Neural cell (in vitro differentiated cells): Measurements from ENCODE around the gene CNTNAP2. TPM values are rescaled to one million over a fixed set of nuclear protein-coding genes. Genes with fewer than 3 reads are reported as not detected.

ENCODE experiments used
- H2AFZ ChIP-seq: fragments of 200-600, 300-800 bp; sonication (generic), shearing (Covaris generic); 2 replicates; pipeline ENCODE4 v1.6.0; 2014; ENCODE audit warnings: low read depth, mild to moderate bottlenecking, antibody characterized with exemption, low read length, moderate library complexity
- H3F3A ChIP-seq: fragments of 200-600 bp; shearing (Covaris generic); 2 replicates; pipeline ENCODE4 v1.6.1; 2016; ENCODE audit warnings: mild to moderate bottlenecking, moderate library complexity, mixed read lengths, antibody characterized with exemption, low read length; ENCODE audit not compliant: insufficient read depth, poor library complexity, severe bottlenecking
- H3K27ac ChIP-seq: fragments of 200-600, 300-800 bp; sonication (generic), shearing (Covaris generic); 2 replicates; pipeline ENCODE4 v1.5.1; 2014; ENCODE audit warnings: mild to moderate bottlenecking, low read length, moderate library complexity
- H3K27me3 ChIP-seq: fragments of 300-800, 200-600 bp; sonication (generic), shearing (Covaris generic); 2 replicates; pipeline ENCODE4 v1.6.0; 2014; ENCODE audit warnings: mild to moderate bottlenecking, low read depth, low read length, moderate library complexity; ENCODE audit not compliant: insufficient read depth
- H3K36me3 ChIP-seq: fragments of 300-800, 200-600 bp; sonication (generic), shearing (Covaris generic); 2 replicates; pipeline ENCODE4 v1.5.1; 2014; ENCODE audit warnings: mild to moderate bottlenecking, antibody characterized with exemption, low read length, moderate library complexity; ENCODE audit not compliant: insufficient read depth
- H3K4me2 ChIP-seq: fragments of 300-800, 200-600 bp; sonication (generic), shearing (Covaris generic); 2 replicates; pipeline ENCODE4 v1.6.0; 2014; ENCODE audit warnings: mild to moderate bottlenecking, low read length
- H3K4me3 ChIP-seq: fragments of 300-800, 200-600 bp; sonication (generic), shearing (Covaris generic); 2 replicates; pipeline ENCODE4 v1.5.1; 2014; ENCODE audit warnings: mild to moderate bottlenecking, low read length, moderate library complexity
- H3K79me2 ChIP-seq: fragments of 200-600 bp; shearing (Covaris generic); replicated peaks from 2 replicates; pipeline ENCODE4 v1.6.0; 2014; ENCODE audit warnings: mild to moderate bottlenecking, low read length, moderate library complexity; ENCODE audit not compliant: insufficient read depth
- H3K9ac ChIP-seq: fragments of 300-800, 200-600 bp; sonication (generic), shearing (Covaris generic); 2 replicates; pipeline ENCODE4 v1.6.1; 2016; ENCODE audit warnings: mild to moderate bottlenecking, low read length, mixed read lengths
- H3K9me2 ChIP-seq: fragments of 200-600 bp; shearing (Covaris generic); 2 replicates; pipeline ENCODE4 v1.6.1; 2016; ENCODE audit warnings: mild to moderate bottlenecking, low read length, mixed read lengths; ENCODE audit not compliant: insufficient read depth
- H3K9me3 ChIP-seq: fragments of 200-600, 300-800 bp; sonication (generic), shearing (Covaris generic); 2 replicates; pipeline ENCODE4 v1.6.1; 2016; ENCODE audit warnings: mild to moderate bottlenecking, mixed run types, low read length, moderate library complexity, mixed read lengths
- H4K20me1 ChIP-seq: fragments of 200-600 bp; shearing (Covaris generic); 2 replicates; pipeline ENCODE4 v1.6.1; 2016; ENCODE audit warnings: mild to moderate bottlenecking, mixed run types; ENCODE audit not compliant: insufficient read depth
- EP300 ChIP-seq: fragments of 450-650 bp; conservative IDR thresholded peaks from 2 replicates; pipeline ENCODE4 v1.6.1; 2014; ENCODE audit warnings: antibody characterized with exemption, mild to moderate bottlenecking, moderate library complexity; ENCODE audit not compliant: poor library complexity, severe bottlenecking
- EZH2 ChIP-seq: fragments of 200-600, 300-800 bp; shearing (Covaris generic), sonication (generic); IDR thresholded peaks from 2 replicates; pipeline ENCODE4 v1.6.1; 2014; ENCODE audit warnings: antibody characterized with exemption, low read length, borderline replicate concordance, mild to moderate bottlenecking; ENCODE audit not compliant: insufficient read depth, poor library complexity, severe bottlenecking
- MXI1 ChIP-seq: fragments of 450-650 bp; conservative IDR thresholded peaks from 2 replicates; pipeline ENCODE4 v1.6.1; 2014; ENCODE audit warnings: antibody characterized with exemption, mild to moderate bottlenecking; ENCODE audit not compliant: poor library complexity, severe bottlenecking
- POLR2AphosphoS5 ChIP-seq: IDR thresholded peaks from 2 replicates; pipeline ENCODE4 v1.6.1; 2012
- RAD21 ChIP-seq: fragments of 450-650 bp; conservative IDR thresholded peaks from 2 replicates; pipeline ENCODE4 v1.6.1; 2014; ENCODE audit warnings: antibody characterized with exemption, mild to moderate bottlenecking, moderate library complexity
- REST ChIP-seq: IDR thresholded peaks from 2 replicates; pipeline ENCODE4 v1.6.1; 2012; ENCODE audit warnings: borderline replicate concordance
- SMC3 ChIP-seq: fragments of 450-650 bp; conservative IDR thresholded peaks from 2 replicates; pipeline ENCODE4 v1.6.1; 2014; ENCODE audit warnings: antibody characterized with exemption, mild to moderate bottlenecking, moderate library complexity; ENCODE audit not compliant: poor library complexity
- TAF1 ChIP-seq: IDR thresholded peaks from 2 replicates; pipeline ENCODE4 v1.6.1; 2012; ENCODE audit warnings: low read depth
- polyA plus RNA-seq: library from polyadenylated mRNA; depleted of rRNA; stranded (reverse); fragments of >200 nt; gene quantifications from 2 replicates; pipeline ENCODE4 v1.2.3, GENCODE V29; 2014
- TF ChIP-seq, protein P1 (sequence below): fragments of 450-650 bp; IDR thresholded peaks from 2 replicates; pipeline ENCODE4 v1.5.1; 2014; ENCODE audit warnings: antibody characterized with exemption, mild to moderate bottlenecking, moderate library complexity; ENCODE audit not compliant: poor library complexity, severe bottlenecking

CNTNAP2 gene
- polyA plus RNA-seq, 1 donor from 2014 or later = 276 TPM

GRCh38 chr7:147279514-147279913 is 1162.9 kb downstream of the CNTNAP2 start:
- Histone ChIP-seq H3K27ac (no peak overlapping the region), H3K4me2 (no peak overlapping the region), H4K20me1 (no peaks in the 10 kb centered on the region), H3K27me3 (no peaks in the 10 kb centered on the region), H3K4me3 (no peak overlapping the region), H3K79me2 (no peaks in the 10 kb centered on the region), H3F3A (no peaks in the 10 kb centered on the region), H3K9ac (no peak overlapping the region), H3K36me3 (no peaks in the 10 kb centered on the region), H3K9me3 (no peaks in the 10 kb centered on the region), H3K9me2 (no peaks in the 10 kb centered on the region), H2AFZ (no peak overlapping the region)
- TF ChIP-seq POLR2AphosphoS5 (no peak), TAF1 (no peak), SMC3 (no peak), MXI1 (no peak), RAD21 (no peak), EP300 (no peak), REST (no peak), EZH2 (no peak)
- TF ChIP-seq, protein P1, sequence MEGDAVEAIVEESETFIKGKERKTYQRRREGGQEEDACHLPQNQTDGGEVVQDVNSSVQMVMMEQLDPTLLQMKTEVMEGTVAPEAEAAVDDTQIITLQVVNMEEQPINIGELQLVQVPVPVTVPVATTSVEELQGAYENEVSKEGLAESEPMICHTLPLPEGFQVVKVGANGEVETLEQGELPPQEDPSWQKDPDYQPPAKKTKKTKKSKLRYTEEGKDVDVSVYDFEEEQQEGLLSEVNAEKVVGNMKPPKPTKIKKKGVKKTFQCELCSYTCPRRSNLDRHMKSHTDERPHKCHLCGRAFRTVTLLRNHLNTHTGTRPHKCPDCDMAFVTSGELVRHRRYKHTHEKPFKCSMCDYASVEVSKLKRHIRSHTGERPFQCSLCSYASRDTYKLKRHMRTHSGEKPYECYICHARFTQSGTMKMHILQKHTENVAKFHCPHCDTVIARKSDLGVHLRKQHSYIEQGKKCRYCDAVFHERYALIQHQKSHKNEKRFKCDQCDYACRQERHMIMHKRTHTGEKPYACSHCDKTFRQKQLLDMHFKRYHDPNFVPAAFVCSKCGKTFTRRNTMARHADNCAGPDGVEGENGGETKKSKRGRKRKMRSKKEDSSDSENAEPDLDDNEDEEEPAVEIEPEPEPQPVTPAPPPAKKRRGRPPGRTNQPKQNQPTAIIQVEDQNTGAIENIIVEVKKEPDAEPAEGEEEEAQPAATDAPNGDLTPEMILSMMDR = no peak

GRCh38 chr7:147279964-147280374 is 1163.4 kb downstream of the CNTNAP2 start:
- Histone ChIP-seq H3K27ac (no peak overlapping the region), H4K20me1 (no peaks in the 10 kb centered on the region), H3K36me3 (no peaks in the 10 kb centered on the region), H3K4me2 (no peak overlapping the region), H3K9me2 (no peaks in the 10 kb centered on the region), H3K9me3 (no peaks in the 10 kb centered on the region), H2AFZ (no peak overlapping the region), H3F3A (no peaks in the 10 kb centered on the region), H3K27me3 (no peaks in the 10 kb centered on the region), H3K9ac (no peak overlapping the region), H3K4me3 (no peak overlapping the region), H3K79me2 (no peaks in the 10 kb centered on the region)
- TF ChIP-seq, protein P1 = no peak
- TF ChIP-seq EP300 (no peak), TAF1 (no peak), RAD21 (no peak), MXI1 (no peak), SMC3 (no peak), EZH2 (no peak), REST (no peak), POLR2AphosphoS5 (no peak)
